Fibroblast of gingiva (primary cell): ENCODE measurements around the gene PAK2.
"Not testable (repeated sequence)": the region's sequence is repeated elsewhere in the genome, so short reads cannot be mapped to it uniquely, and the experiment has no call there.

Source experiments
- DNase-seq: peaks from one replicate; pipeline ENCODE4 v3.0.0-alpha.2; 2011; ENCODE audit warnings: low read depth

PAK2 gene

DNA sequence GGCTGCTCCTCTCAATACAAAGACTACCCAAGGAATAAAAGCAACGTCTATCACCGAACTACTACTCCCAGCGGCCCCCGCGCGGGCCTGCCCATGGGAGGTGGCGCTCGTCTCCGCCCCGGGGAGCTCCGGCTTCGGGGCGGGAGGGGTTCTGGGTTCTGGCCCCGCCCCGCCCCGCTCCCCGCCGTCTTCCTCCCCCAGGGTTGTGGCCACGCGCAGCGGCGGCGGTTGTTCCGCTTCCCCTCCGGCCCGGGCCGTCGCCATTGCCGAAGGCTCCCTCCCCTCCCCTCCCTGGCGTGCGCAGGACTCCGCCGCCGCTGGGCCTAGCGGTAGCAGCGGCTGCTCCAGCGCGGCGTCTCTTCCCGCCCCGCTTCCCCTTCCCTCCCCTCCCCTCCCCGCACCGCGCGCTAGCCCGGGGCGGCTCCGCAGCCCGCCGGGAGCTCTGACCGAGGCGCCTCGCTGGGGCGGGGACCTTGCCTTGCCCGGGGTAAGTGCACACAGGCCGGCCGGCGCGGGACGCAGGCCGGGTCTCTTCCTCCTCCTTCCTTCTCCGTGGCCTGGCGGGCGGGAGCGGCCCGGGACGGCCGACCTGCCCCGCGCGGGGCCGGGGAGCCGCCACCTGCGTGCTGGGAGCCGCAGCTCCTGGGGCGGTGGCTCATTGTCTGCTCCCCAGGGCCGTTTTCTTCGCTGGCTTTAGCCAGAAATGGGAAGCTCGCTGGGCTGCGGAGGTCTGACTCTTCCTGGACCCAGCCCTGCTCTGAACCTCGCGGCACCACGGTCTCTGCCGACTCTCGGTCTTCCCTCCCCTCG lies at the start of gene PAK2:
Gene PAK2, plus strand, starts transcription at position 187 of the 810 bp plus-strand sequence. CDS start 42,790 bp downstream, outside the sequence.
- peak; percentile 90 for DNase-seq

DNA sequence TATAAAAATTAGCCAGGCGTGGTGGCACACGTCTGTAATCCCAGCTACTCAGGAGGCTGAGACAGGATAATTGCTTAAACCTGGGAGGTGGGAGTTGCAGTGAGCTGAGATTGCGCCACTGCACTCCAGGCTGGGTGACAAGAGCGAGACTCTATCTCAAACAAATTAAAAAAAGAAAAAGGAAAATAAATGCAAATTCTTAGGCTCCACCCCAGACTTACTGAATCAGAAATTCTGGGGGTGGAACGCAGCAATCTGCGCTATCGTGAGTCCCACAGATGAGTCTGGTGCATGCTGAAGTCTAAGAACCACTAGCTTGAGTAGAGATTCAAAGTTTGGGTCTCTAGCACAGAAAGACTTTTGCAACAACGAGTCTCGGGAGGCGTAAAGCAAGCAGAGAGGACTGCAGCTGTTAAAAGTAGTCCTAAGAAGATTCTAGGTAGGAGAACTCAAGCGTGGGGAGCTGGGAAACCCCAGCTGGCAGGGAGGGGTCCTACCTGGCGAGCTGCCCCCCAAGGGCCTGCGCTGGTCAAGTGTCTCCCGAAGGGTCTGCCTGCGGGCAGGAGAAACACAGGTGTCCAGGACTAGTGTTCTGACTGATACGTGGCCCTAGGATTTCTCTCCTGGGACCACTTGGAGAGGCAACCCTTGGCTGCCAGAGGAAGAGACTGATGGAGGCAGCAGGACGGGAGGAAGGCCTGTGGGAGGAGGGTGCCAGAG lies 49.6 kb upstream of the PAK2 start:
- no peak for DNase-seq

DNA sequence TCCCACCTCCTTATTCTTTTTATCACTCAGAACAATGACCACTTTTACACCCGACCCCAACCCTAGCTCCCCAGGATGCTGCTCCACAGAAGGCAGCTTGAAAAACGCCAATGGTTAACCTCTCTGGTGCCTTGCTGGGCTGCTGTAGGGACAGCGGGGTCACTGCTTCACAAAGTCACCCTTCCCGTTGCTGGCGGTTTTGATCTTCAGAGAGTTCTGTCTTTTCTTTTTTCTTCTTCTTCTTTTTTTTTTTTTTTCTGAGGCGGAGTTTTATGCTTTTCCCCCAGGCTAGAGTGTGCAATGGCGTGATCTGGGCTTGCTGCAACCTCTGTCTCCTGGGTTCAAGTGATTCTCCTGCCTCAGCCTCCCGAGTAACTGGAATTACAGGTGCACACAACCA lies 48.3 kb upstream of the PAK2 start:
- no peak for DNase-seq

DNA sequence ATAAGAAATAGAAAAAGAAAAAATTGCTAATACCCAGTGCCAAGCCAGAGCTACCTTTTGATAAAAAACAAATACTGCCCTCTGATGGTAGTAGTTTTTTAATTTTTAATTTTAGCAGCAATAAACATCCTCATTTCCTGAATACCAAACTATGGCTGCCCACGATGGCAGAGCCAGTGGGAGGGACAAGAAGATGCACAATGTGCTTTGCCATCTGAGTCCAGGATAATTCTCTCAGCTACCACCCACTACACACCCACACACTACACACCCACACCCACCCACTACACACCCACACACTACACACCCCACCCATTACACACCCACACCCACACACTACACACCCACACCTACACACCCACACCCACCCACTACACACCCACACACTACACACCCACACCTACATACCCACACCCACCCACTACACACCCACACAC lies 45.4 kb upstream of the PAK2 start:
- peak; percentile 24 for DNase-seq

DNA sequence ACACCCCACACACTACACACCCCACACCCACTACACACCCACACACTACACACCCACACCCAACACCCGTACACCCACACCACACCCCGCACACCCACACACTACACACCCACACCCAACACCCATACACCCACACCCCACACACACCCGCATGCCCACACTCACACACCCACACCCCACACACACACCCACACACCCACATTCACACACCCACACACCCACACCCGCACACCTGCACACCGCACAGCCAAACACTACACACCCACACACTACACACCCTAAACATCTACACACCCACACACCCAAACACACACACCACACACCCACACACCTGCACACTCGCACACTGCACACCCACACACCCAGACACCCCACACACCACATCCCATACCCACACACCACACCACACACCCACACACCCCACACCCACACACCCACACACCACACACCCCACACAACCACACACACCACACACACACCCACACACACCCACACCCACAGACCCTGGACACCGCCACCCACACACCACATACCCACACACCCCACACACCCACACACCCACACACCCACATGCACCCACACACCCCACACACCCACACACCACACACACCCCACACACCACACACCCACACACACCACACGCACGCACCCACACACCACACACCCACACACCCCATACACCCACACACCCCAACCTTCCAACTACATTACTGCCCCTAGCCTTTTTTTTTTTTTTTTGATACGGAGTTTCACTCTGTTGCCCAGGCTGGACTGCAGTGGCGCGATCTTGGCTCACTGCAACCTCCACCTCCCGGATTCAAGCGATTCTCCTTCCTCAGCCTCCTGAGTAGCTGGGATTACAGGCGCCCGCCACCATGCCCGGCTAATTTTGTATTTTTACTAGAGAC lies 44.5 kb upstream of the PAK2 start:
- DNase-seq = no peak

DNA sequence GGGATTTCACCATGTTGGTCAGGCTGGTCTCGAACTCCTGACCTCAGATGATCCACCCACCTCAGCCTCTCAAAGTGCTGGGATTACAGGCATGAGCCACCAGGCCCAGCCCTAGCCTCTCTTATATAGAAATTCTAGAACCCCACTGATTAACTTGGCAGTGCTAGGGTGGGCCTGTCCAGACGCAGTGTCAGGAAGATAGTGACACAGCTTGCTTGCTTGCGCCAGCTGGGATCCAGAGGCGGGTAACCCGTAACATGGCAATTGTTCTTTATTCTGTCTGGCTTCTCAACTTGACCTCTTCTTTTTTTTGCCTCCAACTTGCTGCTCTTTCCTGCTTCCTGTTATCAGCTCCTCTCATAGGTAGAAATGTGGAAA lies 43.8 kb upstream of the PAK2 start:
- DNase-seq = no peak

DNA sequence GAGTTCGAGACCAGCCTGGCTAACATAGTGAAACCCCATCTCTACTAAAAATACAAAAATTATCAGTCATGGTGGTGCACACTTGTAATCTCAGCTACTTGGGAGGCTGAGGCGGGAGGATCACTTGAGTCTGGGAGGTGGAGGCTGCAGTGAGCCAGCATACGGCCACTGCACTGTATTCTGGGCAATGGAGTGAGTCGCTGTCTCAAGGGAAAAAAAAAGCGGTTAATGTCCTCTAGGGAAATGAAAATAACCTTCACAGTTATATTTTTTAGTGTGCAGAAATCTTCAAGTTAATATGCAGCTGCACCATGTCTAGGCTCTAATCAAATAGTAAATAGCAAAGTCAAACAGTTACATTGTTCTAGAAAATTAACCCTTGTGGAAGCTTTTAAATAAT lies 42.4 kb upstream of the PAK2 start:
- DNase-seq = no peak

DNA sequence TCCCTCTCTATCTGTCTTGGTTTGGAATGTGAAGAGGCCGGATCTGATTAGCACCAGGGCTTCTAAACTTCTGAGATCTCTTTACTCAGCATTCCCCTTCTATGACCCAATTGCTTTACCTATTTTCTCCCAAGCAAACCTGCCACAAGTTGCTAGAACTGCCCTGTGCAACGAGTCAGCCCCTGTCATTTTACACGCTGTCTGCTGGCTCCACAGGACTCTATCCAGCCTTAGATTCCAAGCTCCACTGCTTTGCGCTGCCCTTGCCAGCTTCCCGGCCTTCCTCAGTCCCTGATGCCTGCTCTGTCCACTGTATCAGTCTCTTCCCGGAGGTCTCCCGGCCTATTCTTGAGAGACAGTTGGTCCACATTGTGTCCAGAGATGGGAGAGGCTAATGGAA lies 39.9 kb upstream of the PAK2 start:
- DNase-seq = no peak

DNA sequence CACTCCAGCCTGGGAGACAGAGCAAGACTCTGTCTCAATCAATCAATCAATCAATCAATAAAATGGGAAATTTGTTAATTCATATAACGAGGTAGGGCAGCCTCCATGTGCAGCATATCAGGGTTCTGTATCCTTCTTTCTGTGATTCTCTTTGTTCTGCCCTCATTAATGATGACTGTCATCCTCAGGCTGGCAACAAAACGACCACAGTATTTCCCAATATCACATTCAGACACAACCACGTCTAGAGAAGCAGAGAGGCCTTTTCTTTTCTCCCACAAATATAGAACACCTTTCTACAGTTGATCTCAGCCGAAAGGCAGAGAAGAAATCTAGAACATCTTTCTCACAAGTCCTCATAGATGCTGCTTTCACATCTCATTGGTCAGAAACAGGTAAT lies 38.9 kb upstream of the PAK2 start:
- DNase-seq = no peak

DNA sequence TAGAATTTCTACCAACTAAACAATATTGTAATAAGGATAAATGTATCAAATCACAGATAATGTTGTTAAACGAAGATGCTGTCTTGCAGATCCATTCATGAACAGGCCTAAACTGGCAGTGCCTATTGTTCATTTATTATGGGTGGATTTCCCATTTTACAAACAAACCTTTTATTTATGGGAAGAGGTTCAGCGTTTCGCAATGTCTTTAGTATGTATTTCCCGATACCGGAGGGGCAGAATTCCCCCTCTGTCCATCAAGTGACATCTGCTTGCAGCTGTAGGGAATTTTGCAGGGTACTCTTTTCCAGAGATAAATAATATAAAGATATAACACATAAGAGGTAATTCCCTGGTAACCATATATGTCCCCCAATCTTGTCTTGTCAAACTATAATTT lies 33.3 kb upstream of the PAK2 start:
- no peak for DNase-seq

DNA sequence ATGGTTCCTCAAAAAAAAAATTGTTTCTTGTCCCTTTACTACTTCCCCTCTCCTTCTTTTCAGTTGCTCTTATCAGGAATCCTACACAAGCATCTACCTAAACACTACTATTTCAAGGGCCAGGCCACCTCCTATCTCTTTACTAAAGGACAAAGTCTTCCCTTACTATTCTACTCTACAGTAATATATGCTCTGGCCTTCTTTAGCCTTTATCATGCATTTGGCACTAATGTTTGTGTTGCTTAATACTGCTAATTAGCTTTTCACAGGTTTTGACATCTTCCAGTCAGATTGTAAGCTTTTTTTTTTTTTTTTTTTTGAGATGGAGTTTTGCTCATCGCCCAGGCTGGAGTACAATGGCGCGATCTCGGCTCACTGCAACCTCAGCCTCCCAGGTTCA lies 32.9 kb upstream of the PAK2 start:
- no peak for DNase-seq

DNA sequence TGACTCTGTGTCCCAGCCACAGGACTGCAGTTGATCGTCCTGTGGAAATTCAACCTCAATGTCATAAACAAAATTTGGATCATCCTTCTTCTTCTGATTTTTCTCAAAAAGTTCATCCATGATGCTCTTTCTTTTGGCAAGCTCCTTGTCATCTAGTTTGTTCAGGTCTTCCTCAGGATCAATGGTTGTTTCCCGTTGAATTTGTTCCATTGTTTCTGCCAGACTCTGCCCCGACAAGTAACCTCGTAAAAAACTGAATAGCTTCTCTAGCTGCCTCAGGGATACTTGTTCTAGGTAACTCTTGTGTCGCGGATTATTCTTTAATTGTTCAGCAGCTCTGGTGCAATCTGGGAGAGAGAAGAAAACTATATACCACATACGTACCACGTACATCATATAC lies 32.1 kb upstream of the PAK2 start:
- DNase-seq = no peak

DNA sequence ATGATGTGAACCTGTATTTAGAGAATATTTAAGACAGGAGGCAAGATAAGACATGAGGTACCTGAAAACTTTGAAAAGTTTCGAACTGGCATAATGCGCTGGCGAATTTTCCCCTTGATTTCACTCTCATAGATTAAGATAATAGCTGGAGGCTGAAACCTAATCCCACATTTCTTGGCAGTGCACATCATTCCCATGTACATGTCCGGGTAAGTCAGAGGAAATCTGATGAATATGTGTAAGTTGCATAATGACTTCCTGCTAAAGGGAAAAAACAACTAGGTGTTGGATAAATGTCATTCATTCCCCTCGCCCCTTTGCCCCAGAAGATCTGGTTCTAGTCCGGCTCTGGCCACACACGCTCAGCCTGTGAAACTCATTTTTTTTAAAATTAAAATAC lies 31.2 kb upstream of the PAK2 start:
- no peak for DNase-seq

DNA sequence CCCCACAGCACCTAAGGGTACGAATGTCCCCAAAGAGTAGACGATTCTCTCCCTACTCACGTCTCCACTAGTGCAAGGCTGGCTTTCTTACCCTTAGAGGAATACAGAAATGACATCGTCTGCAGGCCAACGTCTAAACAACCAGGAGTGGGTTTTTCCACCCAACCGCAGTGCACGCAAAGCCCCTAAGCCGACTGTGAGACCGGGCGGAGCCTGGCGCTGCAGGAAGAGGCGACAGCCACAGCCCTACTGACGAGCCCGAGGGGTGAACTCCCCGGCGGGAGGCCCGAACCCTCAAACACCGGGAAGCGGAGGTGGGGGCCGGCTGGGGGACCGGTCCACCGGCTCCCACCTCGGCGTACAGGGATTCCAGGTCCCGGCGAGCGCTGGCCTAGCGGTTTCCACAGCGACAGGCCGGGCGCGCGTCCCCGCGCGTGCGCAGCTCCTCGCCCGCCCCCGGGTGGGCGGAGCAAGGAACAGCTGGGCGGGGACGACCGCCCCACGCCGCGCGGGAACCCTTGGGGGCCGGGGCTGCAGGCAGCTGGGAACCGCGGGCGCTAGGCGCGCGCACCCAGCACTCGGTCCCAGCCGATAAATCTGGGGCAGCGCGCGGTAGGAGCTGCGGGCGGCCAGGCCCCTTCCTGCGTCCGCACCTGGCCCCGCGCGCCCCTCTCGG lies 27.7 kb upstream of the PAK2 start, which contains the start of the genes CEP19 and PIGX:
Gene CEP19, minus strand, starts transcription at position 413 of the 676 bp plus-strand sequence. CDS start 3,593 bp downstream, outside the sequence.
Gene PIGX, plus strand, starts transcription at position 540 of the 676 bp plus-strand sequence.
- DNase-seq = peak; percentile 80

DNA sequence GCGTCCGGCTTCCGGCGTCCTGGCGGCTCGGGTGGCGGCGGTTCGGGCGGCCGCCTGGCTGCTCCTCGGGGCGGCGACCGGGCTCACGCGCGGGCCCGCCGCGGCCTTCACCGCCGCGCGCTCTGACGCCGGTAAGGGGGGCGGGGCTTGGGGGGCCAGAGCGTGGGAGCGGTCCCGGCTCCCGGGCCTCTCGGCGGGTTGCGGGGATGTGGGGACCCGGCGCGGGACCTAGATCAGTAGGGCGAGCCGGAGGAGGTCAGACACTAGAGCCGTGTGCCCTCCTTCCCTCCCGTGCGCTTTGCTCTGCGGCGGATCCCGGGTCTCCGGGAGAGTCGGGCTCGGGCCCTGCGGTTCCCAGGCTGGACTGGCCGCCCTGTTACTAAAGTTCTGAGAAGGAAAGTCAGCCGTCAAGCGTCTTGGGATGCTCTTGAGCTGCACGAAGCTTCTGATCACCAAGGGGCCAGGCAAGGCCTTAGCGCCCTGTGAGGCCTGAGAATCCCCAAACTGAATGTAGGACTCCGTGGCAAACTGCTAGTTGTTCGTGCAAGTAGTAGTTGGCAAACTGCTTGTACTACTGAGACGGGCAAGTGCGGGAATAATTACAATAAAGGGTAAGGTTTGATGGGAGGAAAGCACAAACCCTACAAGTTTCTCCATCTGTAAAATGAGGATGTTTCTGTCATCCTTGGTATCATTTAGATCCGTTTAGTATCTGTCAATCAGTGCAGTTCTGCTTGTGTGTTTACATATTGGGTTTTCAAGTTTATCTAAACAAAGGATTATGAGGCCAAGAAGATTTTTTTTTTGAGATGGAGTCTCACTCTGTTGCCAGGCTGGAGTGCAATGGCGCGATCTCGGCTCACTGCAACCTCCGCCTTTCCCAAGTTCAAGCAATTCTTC lies 26.9 kb upstream of the PAK2 start:
- peak; percentile 62 for DNase-seq

DNA sequence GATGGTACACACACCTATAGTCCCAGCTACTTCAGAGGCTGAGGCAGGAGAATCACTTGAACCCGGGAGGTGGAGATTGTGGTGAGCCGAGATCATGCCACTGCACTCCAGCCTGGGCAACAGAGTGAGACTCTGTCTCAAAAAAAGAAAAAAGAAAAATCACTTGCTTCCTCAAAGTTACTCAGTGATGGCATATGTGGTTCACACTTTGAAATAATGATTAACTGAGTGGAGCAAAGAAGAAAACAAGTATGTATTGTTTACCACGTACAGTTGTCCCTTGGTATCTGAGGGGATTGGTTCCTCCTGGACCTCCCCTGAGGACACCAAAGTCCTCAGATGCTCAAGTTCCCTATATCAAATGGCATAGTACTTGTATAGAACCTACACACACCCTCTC lies 22.5 kb upstream of the PAK2 start:
- DNase-seq = not testable (repeated sequence)

DNA sequence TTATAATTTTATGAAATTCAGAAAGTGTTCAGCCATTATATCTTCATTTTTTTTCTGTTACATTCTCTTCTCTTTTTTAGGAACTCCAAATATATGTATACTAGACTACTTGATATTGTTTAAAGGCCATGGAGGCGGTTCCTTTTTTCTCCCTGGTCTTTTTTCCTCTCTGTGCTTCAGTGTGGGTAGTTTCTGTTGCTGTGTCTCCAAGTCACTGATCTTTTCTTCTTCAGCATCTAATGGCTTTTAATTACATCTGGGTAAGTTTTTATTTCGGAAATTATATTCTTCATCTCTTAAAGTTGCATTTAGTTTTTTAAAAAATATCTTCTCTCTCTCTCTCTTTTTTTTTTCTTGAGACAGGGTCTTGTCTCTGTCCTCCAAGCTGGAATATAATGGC lies 18.6 kb upstream of the PAK2 start:
- no peak for DNase-seq

DNA sequence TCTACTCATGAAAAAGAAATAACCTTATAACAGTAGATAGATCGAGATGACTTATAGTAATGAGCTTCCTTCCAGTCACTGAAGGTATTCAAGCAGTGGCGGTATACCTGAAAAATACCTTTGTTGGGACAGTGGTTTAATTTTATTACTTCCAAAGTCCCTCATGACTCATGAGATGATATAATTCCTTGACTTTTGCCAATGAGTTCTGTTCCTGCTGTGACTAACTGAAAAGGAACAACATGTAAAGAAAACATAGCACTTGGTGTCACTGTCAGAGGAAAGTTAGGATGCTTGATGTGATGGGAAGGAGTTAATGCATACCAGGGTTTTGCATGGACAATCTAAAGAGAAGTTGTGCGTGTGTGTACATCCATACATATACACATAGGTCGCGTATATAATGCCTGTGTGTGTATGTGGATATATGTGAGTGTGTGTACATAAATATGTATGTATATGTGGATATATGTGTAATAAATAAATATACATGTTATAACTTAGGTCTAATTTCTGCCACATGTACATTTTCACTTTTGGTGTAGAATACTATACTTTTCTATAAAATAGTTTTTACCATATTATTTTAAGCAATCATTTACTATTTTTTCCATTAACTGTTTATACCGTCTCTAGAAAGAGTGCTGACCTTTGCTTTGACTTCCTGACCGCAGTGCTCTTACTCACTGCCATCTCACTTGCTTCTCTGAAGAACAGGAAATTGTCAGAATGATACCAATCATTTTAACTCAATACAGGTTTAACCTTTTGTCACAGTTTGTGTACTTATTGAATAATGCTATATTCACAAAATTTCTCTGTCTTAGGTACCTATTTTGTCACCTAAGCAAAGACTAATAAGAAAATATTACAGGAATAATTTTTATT lies 12.6 kb upstream of the PAK2 start:
- peak; percentile 21 for DNase-seq

DNA sequence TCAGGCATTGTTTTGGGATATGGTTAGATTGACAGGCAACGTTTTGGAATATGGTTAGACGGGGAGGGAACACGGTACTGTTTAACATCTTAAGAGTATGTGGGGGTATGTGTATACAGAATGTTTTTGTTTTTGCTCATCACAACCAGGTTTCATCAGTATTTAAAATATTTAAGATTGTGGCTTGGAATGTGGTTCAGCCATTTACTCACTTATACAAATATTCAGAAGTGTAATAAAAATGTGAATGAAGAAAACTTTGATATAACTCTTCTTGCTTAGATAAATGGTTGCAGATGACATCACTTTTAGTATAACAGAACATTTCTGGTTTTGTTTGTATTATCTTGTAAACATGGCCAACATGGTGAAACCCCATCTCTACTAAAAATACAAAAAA lies 3.9 kb upstream of the PAK2 start:
- peak; percentile 54 for DNase-seq
